ENCODE data around the gene PHF21A.

PHF21A gene

DNA sequence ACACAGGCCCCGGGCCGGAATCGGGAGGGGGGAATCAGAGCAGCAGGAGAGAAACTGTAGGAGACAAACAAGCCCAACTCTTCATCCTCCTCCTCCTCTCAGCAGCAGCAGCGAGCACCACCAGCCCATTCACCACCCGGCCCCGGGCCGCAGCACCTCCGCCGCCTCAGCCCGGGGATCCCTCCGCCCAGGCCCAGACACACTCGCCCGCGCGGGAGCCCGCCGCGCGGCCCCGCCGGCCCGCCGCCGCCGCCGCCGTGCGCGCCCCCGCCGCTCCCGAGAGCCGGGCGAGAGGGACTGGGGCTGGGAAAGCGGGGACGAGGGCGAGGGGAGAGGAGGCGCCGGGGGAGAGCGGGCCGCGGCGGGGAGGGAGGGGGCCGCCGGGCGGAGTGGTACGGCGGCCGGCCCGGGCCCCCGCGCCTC, at the start of gene PHF21A:
TSS of gene PHF21A (minus strand) at position 154 of the 423 bp plus-strand sequence. CDS start 37,235 bp downstream, outside the sequence.
- TF ChIP-seq, protein P1, sequence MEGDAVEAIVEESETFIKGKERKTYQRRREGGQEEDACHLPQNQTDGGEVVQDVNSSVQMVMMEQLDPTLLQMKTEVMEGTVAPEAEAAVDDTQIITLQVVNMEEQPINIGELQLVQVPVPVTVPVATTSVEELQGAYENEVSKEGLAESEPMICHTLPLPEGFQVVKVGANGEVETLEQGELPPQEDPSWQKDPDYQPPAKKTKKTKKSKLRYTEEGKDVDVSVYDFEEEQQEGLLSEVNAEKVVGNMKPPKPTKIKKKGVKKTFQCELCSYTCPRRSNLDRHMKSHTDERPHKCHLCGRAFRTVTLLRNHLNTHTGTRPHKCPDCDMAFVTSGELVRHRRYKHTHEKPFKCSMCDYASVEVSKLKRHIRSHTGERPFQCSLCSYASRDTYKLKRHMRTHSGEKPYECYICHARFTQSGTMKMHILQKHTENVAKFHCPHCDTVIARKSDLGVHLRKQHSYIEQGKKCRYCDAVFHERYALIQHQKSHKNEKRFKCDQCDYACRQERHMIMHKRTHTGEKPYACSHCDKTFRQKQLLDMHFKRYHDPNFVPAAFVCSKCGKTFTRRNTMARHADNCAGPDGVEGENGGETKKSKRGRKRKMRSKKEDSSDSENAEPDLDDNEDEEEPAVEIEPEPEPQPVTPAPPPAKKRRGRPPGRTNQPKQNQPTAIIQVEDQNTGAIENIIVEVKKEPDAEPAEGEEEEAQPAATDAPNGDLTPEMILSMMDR (conservative IDR thresholded peaks at IDR 0.05; ENCODE audit: low read length): no peak
- no peak for TF ChIP-seq EZH2phosphoT487 (IDR thresholded peaks at IDR 0.05; ENCODE audit: borderline replicate concordance)

DNA sequence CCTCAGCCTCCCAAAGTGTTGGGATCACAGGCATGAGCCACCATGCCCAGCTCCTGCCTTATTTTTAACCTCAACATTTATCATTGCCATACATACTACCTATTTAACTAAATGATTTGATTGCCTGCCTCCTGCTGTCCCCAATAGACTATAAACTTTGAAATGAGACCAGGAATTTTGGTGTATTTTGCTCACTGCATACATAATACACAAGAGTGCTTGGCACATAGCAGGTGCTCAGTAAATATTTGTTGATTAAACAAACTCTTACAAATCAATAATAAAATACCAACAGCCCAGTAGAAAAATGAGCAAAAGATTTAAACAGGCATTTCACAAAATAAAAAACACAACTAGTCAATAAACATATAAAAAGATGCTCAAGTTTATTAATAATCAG, 49.5 kb upstream of the PHF21A start:
- TF ChIP-seq EZH2phosphoT487 (IDR thresholded peaks at IDR 0.05; ENCODE audit: borderline replicate concordance): no peak
- no peaks in the 10 kb centered on the region for H3K79me2 ChIP-seq (ENCODE audit: insufficient read depth, low read length)
- no peaks in the 10 kb centered on the region for H3K27me3 ChIP-seq (ENCODE audit: insufficient read depth, low read length, poor library complexity, severe bottlenecking)
- H4K20me1 ChIP-seq (ENCODE audit: insufficient read depth, low read length, poor library complexity, severe bottlenecking): no peaks in the 10 kb centered on the region
- no peaks in the 10 kb centered on the region for H3F3A ChIP-seq (ENCODE audit: low read depth)
- no peak overlapping the region for H3K4me3 ChIP-seq (ENCODE audit: low read length, poor library complexity, severe bottlenecking)
- H3K9me3 ChIP-seq (ENCODE audit: insufficient read depth, low read depth, low read length): no peaks in the 10 kb centered on the region
- no peak overlapping the region for H2AFZ ChIP-seq (ENCODE audit: low read length)
- H3K4me2 ChIP-seq (ENCODE audit: low read depth, low read length, poor library complexity, severe bottlenecking): no peak overlapping the region
- no peak overlapping the region for H3K9ac ChIP-seq (ENCODE audit: low read depth, low read length, poor library complexity, severe bottlenecking)
- H3K9me2 ChIP-seq (replicated peaks; ENCODE audit: low read depth, low read length): no peaks in the 10 kb centered on the region
- no peaks in the 10 kb centered on the region for H3K36me3 ChIP-seq (ENCODE audit: insufficient read depth, low read length)
- H3K4me1 ChIP-seq (ENCODE audit: insufficient read depth, low read length, poor library complexity, severe bottlenecking): no peaks in the 10 kb centered on the region

More for the DNA sequence above, at the start of gene PHF21A:
- H3K4me2 ChIP-seq (ENCODE audit: low read depth, low read length, poor library complexity, severe bottlenecking): peak within 1 kb of the TSS; percentile 90
- peaks cover 13% of the 10 kb centered on the region for H3F3A ChIP-seq (ENCODE audit: low read depth)
- peaks cover 31% of the 10 kb centered on the region for H3K4me1 ChIP-seq (ENCODE audit: insufficient read depth, low read length, poor library complexity, severe bottlenecking)
- peak within 1 kb of the TSS; percentile 90 for H3K9ac ChIP-seq (ENCODE audit: low read depth, low read length, poor library complexity, severe bottlenecking)
- no peaks in the 10 kb centered on the region for H3K9me3 ChIP-seq (ENCODE audit: insufficient read depth, low read depth, low read length)
- H3K79me2 ChIP-seq (ENCODE audit: insufficient read depth, low read length): peaks cover 39% of the 10 kb centered on the region
- H3K4me3 ChIP-seq (ENCODE audit: low read length, poor library complexity, severe bottlenecking): peak within 1 kb of the TSS; percentile 95
- peaks cover 29% of the 10 kb centered on the region for H4K20me1 ChIP-seq (ENCODE audit: insufficient read depth, low read length, poor library complexity, severe bottlenecking)
- peak within 1 kb of the TSS; percentile 89 for H2AFZ ChIP-seq (ENCODE audit: low read length)
- no peaks in the 10 kb centered on the region for H3K27me3 ChIP-seq (ENCODE audit: insufficient read depth, low read length, poor library complexity, severe bottlenecking)
- no peaks in the 10 kb centered on the region for H3K9me2 ChIP-seq (replicated peaks; ENCODE audit: low read depth, low read length)
- no peaks in the 10 kb centered on the region for H3K36me3 ChIP-seq (ENCODE audit: insufficient read depth, low read length)

DNA sequence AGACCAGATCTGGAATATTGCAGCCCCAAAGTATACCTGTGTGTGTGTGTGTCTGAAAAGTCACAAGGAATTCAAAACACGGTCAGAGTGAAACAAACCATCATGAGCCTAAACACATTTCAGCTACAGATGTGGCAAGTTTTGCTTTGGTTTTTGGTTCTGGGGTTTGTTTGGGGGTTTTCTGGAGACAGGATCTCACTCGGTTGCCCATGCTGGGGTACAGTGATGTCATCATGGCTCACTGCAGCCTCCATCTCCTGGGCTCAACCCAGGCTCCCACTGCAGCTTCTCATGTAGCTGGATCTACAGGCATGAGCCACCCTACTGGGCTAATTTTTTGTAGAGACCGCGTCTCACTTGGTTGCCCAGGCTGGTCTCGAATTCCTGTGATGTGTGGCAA, 41.4 kb upstream of the PHF21A start:
- Histone ChIP-seq H3K4me1 (ENCODE audit: insufficient read depth, low read length, poor library complexity, severe bottlenecking) (no peaks in the 10 kb centered on the region), H3F3A (ENCODE audit: low read depth) (no peaks in the 10 kb centered on the region), H3K4me3 (ENCODE audit: low read length, poor library complexity, severe bottlenecking) (no peak overlapping the region), H3K9ac (ENCODE audit: low read depth, low read length, poor library complexity, severe bottlenecking) (no peak overlapping the region), H4K20me1 (ENCODE audit: insufficient read depth, low read length, poor library complexity, severe bottlenecking) (no peaks in the 10 kb centered on the region), H3K36me3 (ENCODE audit: insufficient read depth, low read length) (no peaks in the 10 kb centered on the region), H3K9me2 (replicated peaks; ENCODE audit: low read depth, low read length) (no peaks in the 10 kb centered on the region), H2AFZ (ENCODE audit: low read length) (no peak overlapping the region), H3K27me3 (ENCODE audit: insufficient read depth, low read length, poor library complexity, severe bottlenecking) (no peaks in the 10 kb centered on the region), H3K79me2 (ENCODE audit: insufficient read depth, low read length) (no peaks in the 10 kb centered on the region), H3K9me3 (ENCODE audit: insufficient read depth, low read depth, low read length) (no peaks in the 10 kb centered on the region), H3K4me2 (ENCODE audit: low read depth, low read length, poor library complexity, severe bottlenecking) (no peak overlapping the region)
- no peak for TF ChIP-seq EZH2phosphoT487 (IDR thresholded peaks at IDR 0.05; ENCODE audit: borderline replicate concordance)
- TF ChIP-seq, protein P1 (conservative IDR thresholded peaks at IDR 0.05; ENCODE audit: low read length): no peak

DNA sequence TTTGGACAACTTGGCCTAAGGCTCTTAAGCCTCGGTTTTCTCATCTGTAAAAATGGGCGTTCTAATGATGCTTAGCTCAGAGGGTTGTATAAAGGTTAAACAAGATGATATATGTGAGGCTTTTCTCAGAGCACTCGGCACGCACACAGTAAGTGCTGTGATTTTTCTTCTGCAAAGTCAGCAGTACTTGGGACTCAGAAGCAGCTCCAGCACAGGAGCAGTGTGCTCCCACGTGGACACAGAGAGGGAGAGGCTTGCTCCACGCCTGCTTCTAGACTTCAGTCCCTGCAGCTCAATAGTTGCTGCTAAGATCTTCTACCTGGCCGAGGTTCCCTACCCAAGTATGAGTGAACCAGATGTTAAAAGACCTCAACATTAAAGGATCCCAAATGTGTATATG, 39.9 kb upstream of the PHF21A start:
- Histone ChIP-seq H2AFZ (ENCODE audit: low read length) (no peak overlapping the region), H3F3A (ENCODE audit: low read depth) (no peaks in the 10 kb centered on the region), H4K20me1 (ENCODE audit: insufficient read depth, low read length, poor library complexity, severe bottlenecking) (no peaks in the 10 kb centered on the region), H3K79me2 (ENCODE audit: insufficient read depth, low read length) (no peaks in the 10 kb centered on the region), H3K4me1 (ENCODE audit: insufficient read depth, low read length, poor library complexity, severe bottlenecking) (no peaks in the 10 kb centered on the region), H3K36me3 (ENCODE audit: insufficient read depth, low read length) (no peaks in the 10 kb centered on the region), H3K27me3 (ENCODE audit: insufficient read depth, low read length, poor library complexity, severe bottlenecking) (no peaks in the 10 kb centered on the region), H3K9me2 (replicated peaks; ENCODE audit: low read depth, low read length) (no peaks in the 10 kb centered on the region), H3K9ac (ENCODE audit: low read depth, low read length, poor library complexity, severe bottlenecking) (no peak overlapping the region), H3K4me2 (ENCODE audit: low read depth, low read length, poor library complexity, severe bottlenecking) (no peak overlapping the region), H3K4me3 (ENCODE audit: low read length, poor library complexity, severe bottlenecking) (no peak overlapping the region), H3K9me3 (ENCODE audit: insufficient read depth, low read depth, low read length) (no peaks in the 10 kb centered on the region)
- TF ChIP-seq EZH2phosphoT487 (IDR thresholded peaks at IDR 0.05; ENCODE audit: borderline replicate concordance): no peak
- TF ChIP-seq, protein P1 (conservative IDR thresholded peaks at IDR 0.05; ENCODE audit: low read length): no peak
